D721Med (cell line): ENCODE data around the gene LIG3.
A peak's percentile ranks its signal among the peaks of the same experiment; 100 is the strongest.
"Not testable (repeated sequence)": the region's sequence is repeated elsewhere in the genome, so short reads cannot be mapped to it uniquely, and the experiment has no call there.

Experiments
- DNase-seq: peaks from one replicate; pipeline ENCODE4 v3.0.0; 2011; ENCODE audit warnings: low spot score; ENCODE audit not compliant: insufficient read length
- FAIRE-seq: peaks from 2 replicates; lab custom pipeline; 2011; peaks lifted over from hg19 to GRCh38; lab: Jason Lieb, UNC
- TF ChIP-seq, protein P1 (sequence below): IDR thresholded peaks from 2 replicates; pipeline ENCODE4 v1.5.1; 2012; ENCODE audit warnings: mild to moderate bottlenecking, control low read depth; ENCODE audit not compliant: insufficient read depth; ENCODE audit errors: missing control alignments

LIG3 gene

DNA sequence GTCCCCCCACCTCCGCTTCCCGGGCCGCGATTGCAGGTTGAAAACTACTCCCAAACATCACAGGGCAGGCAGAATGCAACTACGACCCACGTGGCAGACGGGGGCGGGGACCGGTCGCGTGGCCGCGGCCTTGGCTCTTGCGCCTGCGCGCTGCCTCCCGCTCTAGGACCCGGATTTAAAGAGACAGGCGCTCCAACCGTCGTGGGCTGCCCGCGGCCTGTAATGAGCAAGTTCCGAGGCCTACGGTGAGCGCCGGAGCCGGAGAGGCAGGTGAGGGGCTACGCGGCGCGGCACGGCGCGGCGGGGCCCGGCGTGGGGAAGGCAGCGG lies at the start of gene LIG3:
Gene LIG3 (plus strand): TSS at position 160 of the 328 bp plus-strand sequence. CDS start 2,494 bp downstream, outside the sequence.
- FAIRE-seq (no peak), DNase-seq (peak; percentile 73)
- TF ChIP-seq, protein P1, sequence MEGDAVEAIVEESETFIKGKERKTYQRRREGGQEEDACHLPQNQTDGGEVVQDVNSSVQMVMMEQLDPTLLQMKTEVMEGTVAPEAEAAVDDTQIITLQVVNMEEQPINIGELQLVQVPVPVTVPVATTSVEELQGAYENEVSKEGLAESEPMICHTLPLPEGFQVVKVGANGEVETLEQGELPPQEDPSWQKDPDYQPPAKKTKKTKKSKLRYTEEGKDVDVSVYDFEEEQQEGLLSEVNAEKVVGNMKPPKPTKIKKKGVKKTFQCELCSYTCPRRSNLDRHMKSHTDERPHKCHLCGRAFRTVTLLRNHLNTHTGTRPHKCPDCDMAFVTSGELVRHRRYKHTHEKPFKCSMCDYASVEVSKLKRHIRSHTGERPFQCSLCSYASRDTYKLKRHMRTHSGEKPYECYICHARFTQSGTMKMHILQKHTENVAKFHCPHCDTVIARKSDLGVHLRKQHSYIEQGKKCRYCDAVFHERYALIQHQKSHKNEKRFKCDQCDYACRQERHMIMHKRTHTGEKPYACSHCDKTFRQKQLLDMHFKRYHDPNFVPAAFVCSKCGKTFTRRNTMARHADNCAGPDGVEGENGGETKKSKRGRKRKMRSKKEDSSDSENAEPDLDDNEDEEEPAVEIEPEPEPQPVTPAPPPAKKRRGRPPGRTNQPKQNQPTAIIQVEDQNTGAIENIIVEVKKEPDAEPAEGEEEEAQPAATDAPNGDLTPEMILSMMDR: no peak

- FAIRE-seq, DNase-seq: not testable (repeated sequence)
These were observed 29.5 kb upstream of the LIG3 start for GRCh38 chr17:34950780-34951179.

GRCh38 chr17:34958438-34958837 lies 21.9 kb upstream of the LIG3 start:
- TF ChIP-seq, protein P1: no peak
- no peak for FAIRE-seq
- DNase-seq: no peak

DNA sequence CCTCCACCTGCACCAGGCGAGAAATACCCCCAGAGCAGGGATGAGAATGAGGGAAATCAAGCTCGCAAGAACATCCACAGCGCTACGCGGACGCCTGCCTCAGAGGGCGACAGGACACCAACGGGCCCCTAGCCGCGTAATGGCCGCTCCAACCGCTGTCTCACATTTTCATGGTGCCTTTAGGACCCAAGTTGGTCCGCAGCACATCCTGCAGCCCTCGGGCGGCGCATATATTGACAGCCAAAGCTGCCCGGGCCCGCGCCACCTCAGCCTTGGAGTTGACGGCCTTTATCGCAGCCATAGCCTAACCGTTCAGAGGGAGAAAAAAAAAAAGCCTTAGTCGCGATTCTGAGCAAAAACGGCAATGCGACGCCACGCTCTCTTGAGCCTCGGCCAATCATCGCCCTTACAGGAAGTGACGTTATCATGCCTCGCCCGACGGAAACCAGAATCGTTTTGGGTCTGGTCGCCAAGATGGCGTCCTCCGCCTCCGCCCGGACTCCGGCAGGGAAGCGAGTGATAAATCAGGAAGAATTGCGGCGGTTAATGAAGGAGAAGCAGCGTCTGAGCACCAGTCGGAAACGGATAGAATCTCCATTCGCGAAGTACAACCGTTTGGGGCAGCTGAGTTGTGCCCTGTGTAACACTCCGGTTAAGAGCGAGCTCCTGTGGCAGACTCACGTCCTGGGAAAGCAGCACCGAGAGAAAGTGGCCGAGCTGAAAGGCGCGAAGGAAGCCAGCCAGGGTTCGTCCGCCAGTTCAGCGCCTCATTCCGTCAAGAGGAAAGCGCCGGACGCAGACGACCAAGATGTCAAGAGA lies 19.0 kb upstream of the LIG3 start, which contains the start of the genes CCT6B and ZNF830:
Gene CCT6B (minus strand): TSS at position 368 of the 819 bp plus-strand sequence. CDS start 67 bp downstream, at position 301.
Gene ZNF830 (plus strand): TSS at position 448 of the 819 bp plus-strand sequence. CDS start 27 bp downstream, at position 475.
- DNase-seq (peak; percentile 90), FAIRE-seq (no peak)
- TF ChIP-seq, protein P1: no peak

DNA sequence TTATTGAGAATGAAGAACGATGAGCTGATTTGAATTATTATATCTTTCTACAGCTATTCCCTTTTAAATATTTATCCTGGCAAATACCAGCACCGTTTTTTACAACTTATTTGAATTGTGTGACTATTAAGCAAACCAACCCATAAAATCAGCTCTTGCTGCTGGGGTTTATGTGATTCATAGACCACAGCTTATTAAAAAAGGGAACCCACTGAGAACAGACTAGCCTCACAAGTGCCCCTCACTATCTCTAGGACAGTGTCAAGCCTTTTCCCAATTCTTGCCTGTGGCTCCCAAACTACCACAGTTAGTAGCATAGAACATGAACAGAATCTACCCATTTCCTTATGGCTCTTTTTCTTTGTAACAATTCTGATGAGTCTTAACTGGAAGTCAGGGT lies 6.1 kb upstream of the LIG3 start:
- TF ChIP-seq, protein P1: no peak
- FAIRE-seq (no peak), DNase-seq (no peak)

DNA sequence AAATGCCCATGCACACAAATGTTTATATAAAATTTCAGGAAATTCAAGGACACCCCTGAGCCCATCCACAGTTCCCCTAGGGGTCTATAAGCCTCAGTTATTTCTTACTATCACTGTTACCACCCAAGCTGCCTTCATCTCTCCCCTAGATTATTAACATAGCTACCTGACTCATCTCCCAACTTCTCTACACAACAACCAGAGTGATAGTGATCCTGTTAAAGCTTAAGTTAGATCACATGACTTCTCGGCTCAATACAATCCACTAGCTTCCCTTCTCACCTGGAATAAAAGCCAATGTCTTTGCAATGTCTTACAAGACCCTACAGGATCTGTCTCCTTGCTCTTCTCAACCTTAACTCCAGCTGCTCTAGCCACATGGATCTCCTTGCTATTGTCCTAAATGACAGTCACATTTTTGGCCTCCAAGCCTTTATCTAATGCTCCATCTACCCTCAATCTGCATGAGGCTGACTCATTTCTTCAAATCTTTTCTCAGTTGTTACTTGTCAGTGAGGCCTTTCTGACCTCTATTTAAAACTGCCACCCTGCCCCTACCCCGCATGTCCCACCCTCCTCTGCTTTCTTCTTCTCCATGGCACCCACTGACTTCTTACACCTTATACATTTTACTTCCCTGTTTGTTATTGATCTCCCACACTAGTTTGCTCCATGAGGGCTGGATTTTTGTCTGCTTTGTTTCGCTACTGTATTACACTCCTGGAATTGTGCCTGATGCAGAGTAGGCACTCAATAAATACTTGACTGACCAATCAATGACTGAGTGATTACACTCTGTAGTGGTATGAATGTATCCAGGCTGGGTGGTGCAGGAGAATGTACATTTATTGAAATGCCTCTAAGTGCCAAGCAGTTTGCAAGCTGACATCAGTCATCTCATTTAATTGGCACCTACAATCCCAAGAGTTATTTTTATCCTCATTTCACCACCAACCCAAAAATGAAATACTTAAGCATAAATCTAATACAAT lies 5.2 kb upstream of the LIG3 start:
- DNase-seq: no peak
- TF ChIP-seq, protein P1: no peak
- no peak for FAIRE-seq

GRCh38 chr17:34979153-34979552 lies 1.2 kb upstream of the LIG3 start:
- DNase-seq (no peak), FAIRE-seq (no peak)
- TF ChIP-seq, protein P1: no peak
